Dermis blood vessel endothelial cell (primary cell): ENCODE measurements around the gene XKR8. TPM values are rescaled to one million over a fixed set of nuclear protein-coding genes. Genes with fewer than 3 reads are reported as not detected.

Experiments used
- DNase-seq: peaks from one replicate; pipeline ENCODE4 v3.0.0; 2010
- total RNA-seq: library from RNA; depleted of rRNA; stranded (reverse); fragments of >200 nt; gene quantifications from 2 replicates; pipeline ENCODE4 v1.2.3, GENCODE V29; 2014

Gene XKR8, protein sequence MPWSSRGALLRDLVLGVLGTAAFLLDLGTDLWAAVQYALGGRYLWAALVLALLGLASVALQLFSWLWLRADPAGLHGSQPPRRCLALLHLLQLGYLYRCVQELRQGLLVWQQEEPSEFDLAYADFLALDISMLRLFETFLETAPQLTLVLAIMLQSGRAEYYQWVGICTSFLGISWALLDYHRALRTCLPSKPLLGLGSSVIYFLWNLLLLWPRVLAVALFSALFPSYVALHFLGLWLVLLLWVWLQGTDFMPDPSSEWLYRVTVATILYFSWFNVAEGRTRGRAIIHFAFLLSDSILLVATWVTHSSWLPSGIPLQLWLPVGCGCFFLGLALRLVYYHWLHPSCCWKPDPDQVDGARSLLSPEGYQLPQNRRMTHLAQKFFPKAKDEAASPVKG
- total RNA-seq = 8.2 and 9.0 TPM in 2 replicates

DNA sequence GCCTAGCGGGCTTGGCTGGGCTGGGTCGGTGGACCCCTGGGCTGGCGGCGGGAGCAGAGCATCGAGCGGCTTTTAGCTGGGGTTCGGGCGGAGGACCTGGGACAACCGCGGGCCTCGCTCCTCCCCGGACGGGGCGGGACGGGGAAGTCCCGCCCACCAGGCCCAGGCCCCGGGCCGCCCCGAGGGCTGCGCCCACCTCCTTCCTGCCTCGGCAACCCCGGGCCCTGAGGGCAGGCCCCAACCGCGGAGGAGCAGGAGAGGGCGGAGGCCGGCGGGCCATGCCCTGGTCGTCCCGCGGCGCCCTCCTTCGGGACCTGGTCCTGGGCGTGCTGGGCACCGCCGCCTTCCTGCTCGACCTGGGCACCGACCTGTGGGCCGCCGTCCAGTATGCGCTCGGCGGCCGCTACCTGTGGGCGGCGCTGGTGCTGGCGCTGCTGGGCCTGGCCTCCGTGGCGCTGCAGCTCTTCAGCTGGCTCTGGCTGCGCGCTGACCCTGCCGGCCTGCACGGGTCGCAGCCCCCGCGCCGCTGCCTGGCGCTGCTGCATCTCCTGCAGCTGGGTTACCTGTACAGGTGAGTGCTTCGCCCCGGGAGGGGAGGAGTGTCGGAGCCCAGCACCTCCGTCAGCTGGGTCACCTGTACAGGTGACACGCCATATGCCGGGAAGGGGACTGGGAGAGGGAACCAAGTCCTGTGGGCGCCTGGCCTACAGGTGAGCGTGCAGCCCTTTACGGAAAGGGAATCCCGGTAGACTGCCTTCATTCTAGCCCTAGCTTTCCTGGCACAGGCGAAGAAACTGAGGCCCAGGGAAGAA, at the start of gene XKR8:
TSS of gene XKR8 (plus strand) at position 182 of the 812 bp plus-strand sequence. CDS start at position 279, 97 bp downstream.
- peak; percentile 79 for DNase-seq

DNA sequence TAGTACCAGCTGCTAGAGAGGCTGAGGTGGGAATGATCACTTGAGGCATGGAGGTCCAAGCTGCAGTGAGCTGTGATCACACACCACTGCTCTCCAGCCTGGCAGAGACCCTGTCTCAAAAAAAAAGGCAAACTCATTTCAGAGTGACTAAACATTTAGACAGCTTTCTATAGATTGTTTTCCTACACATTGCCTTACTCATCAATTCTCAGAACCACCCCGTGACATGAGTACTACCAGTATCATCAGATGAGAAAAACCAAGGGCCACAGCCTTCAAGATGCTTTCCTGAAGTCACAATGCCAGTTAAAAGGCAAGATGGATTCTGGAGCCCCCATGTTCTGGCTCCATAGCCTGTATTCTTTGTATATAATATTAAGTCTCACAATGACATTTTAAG, 47.3 kb upstream of the XKR8 start:
- no peak for DNase-seq

DNA sequence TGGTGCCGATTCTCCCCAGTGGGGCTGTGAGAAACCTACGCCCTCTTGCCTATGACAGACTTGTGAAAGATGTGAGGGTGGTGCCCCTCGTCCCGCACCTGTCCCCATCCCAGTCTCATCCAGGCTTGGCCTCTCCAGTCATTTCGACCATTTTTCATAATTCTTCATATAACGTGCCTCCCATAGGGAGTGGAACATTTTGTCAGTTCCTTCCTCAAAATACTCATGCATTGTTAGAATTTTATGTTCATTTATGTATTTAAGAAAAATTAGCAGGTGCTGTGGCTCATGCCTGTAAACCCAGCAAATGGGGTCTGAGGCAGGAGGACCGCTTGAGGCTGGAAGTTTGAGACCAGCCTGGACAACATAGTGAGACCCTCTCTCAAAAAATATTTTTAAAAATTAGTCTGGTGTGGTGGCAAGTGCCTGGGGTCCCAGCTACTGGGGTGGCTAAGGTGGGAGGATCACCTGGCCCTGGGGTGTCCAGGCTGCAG, 44.6 kb upstream of the XKR8 start:
- no peak for DNase-seq

DNA sequence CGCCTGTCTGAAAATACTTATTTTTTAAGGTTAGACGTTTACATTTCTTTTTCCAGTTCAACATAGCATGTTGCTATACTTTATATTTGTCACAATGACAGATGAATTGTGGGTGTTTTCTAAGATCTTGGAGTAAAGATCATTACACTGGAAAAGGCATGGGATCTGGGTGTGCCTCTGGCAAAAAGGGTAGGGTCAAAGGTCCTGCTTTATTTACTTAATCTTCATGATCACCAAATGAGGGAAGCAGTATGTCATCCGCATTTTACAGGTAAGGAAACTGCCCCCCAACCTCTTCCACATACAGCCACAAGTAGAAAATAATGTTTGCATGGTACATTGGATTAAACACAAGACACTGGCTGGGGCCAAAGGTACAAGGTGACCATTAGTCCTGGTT, 37.5 kb upstream of the XKR8 start:
- DNase-seq = no peak

DNA sequence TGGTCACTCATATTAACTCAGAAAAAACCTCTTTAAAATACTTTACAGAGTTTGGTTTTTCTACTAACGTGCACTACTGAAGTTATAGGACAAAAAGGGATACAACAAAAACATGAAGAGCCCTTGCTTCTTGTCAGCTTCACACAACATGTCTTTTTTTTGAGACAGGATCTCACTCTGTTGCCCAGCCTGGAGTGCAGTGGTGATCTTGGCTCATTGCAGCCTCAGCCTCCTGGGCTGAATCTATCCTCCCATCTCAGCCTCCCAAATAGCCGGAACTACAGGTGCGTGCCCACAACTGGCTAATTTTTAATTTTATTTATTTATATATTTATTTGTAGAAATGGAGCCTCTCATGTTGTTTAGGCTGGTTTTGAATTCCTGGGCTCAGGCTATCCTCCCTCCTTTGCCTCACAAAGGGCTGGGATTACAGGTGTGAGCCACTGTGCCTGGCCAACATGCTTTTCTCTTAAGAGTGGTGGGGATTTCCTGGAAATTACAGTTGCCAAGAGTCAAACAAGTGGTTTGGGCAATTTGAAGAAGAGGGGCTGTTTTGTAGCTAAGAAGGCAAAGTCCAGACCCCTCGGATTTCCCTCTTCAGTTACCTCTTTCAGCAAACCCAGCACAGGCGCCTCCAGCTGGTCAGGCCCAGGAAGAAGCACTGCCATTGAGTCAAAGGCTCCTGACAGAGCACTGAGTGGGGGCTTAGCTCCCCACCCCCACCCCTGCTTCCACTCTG, 31.4 kb upstream of the XKR8 start:
- DNase-seq = no peak

DNA sequence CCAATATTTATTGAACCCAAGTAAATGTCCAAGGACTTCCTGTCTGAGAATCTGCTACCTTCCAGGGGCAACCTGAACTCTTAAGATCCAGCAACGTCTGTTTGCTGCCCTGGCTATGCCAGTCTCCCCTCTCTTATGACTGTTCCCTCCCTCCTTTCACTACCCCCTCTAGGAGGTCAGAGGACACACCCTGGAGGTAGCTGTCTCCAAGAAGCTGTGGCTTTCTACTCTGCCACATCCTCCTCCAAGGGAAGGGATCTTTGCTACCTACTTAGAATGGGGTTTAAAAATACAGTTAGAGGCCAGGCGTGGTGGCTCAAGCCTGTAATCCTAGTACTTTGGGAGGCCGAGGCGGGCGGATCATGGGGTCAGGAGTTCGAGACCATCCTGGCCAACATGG, 28.6 kb upstream of the XKR8 start:
- DNase-seq = no peak

DNA sequence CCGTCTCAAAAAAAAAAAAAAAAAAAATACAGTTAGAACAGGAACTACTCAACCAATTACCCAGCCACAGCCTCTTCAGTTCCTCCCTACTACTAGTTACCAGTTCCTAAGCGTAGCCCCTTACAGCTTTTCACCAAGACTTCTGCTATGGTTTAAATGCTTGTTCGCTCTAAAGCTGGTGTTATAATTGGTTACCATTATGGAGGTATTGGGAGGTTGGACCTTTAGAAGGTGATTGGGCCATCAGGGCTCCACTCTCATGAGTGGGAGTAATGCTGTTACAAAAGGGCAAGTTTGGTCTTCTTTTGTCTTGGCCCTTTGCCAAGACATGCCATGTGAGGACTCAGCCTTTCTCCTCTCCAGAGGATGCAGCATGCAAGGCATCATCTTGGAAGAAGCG, 28.0 kb upstream of the XKR8 start:
- DNase-seq = no peak

DNA sequence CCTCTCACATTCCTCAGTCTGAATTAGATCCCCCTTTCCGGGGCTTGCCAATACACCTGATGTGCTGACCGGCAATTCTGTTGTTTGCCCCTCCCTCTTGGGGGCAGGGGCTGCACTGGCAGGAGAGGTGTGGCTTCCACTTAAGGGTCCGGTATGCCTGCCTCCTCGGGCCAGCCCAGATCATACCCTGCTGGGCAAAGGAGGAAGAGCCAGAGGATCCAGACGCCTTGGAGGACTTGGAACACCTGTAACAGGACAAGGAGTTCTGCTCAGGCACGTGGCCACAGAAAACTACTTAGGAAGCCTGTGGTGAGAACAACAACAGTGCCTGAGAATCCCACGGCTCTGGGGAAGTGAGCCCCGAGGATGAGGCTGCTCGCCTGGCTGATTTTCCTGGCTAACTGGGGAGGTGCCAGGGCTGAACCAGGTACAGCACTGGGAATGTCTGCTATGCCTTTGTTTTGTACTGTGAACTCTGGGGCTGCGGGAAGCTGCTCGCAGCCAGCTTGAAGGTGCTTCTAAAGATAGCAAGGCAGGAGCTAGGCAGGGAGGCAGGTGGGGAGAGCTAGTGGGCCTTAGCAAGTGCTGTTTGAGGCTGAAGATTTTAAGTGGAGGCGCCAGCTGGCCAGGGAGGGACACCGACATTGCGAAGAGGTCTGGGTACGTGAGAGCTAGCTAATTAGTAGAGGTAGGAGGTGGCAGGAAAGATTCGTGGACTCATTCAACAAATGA, 24.8 kb upstream of the XKR8 start, which contains the start of gene SMPDL3B:
TSS of gene SMPDL3B (plus strand) at position 183 of the 732 bp plus-strand sequence. CDS start at position 367, 184 bp downstream.
- peak; percentile 54 for DNase-seq

DNA sequence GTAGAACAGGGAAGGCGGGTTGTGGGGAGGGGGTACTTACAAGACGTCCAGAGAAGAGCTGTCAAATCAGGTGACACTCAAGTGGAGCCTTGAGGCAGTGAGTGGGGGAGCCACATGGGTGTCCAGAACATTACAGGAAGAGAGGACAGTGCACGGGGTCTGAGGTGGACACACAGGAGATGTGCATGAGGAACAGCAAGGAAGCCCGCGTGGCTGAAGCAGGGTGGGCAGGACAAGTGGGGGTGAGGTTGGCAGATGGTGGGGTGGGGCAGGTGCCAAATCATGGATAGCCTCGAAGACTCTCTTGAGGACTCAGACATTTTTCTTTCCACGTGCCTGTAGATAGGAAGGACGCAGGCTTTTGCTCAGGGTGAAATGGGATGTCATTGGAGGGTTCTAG, 24.1 kb upstream of the XKR8 start:
- DNase-seq = no peak

DNA sequence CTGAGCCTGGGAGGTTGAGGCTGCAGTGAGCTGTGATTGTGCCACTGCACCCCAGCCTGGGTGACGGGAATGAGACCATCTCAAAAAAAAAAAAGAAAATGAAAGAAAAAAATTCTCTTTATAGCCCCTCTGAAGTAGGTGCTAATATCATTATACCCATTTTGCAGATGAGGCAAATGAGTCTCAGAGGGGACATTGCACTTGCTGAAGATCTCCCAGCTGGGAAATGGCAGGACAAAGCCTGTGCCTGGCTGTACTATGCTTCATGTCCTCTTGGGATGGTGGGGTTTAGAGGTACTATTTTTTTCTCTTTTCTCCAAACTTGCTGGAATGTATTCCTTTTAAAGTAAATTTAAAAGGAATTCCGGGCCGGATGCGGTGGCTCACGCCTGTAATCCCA, 23.4 kb upstream of the XKR8 start:
- DNase-seq = no peak

DNA sequence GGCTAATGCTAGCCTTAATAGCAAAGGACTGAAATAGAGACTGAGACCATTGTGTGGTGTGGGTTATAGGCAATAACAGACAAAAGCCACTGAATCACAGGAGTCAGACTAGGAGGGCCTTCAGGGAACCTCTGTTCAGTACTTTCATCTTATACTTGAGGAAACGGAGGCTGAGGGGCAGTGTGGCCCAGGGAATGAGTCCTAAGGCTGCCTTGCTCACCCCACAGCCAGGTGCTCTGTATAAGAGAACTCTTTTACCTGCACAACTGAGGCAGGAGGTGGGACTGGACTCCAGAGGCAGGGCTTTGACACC, 22.3 kb upstream of the XKR8 start:
- DNase-seq = no peak

DNA sequence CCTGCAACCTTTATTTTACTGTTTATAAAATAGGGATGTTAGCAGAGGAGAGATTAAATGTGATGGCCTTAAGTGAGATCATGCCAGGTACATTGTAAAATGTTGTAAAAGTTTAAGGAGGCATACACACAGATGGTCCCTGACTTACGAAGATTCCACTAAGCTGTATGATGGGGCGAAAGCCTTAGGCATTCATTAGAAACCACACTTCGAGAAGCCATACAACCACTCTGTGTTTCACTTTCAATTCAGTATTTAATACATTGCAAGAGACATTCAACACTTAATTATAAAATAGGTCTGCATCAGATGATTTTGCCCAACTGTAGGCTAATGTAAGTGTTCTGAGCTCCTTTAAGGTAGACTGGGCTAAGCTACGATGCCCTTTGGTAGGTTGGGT, 21.3 kb upstream of the XKR8 start:
- DNase-seq = no peak

DNA sequence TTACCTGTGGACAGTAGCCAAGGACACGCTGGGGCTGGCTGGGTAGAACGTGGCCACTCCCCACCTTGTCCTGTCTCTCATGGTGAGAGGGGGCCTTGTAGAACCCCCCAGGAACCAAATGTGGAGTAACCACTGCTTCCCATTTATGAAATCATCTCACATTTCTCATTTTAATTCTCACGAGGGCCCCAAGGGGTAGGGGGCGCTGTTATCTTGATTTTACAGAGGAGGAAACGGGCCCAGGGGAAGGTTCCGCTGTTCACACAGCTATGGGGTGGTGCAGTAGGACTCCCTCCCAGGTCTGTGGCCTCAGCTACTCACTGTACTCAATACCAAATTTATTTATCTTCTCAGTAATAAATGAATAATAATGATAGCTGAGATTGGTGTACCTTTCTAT, 19.5 kb upstream of the XKR8 start:
- peak; percentile 68 for DNase-seq

DNA sequence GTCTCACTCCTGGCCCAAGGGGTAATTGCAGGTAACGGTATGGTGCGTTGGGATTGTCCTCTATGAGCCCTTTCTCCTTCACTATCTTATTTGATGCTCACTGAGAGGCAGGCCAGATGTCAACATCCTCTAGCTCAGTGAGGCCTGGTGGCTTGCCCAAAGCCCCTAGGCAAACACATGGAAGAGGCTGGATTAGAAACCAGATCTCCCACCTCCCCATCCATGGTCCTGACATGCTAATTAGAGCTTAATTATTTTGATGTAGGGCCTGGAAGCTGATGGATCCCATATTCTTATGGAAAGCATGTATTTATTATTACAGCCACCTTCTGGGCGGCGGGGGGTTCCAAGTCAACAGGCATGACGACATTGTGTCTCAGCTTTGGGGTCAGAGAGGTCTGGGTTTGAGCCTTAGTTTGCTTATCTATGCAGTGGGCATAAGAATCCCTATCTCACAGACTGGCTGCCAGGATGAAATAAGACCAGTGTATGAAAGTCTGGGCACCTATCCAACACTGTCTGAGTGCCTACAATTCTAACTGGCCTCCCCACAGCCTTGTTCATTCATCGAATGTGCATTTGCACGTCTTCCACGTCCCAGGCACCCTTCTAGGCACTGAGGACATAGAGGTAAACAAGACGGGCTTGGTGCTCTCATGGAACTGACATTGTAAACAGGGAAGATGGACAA, 18.8 kb upstream of the XKR8 start:
- DNase-seq = no peak

DNA sequence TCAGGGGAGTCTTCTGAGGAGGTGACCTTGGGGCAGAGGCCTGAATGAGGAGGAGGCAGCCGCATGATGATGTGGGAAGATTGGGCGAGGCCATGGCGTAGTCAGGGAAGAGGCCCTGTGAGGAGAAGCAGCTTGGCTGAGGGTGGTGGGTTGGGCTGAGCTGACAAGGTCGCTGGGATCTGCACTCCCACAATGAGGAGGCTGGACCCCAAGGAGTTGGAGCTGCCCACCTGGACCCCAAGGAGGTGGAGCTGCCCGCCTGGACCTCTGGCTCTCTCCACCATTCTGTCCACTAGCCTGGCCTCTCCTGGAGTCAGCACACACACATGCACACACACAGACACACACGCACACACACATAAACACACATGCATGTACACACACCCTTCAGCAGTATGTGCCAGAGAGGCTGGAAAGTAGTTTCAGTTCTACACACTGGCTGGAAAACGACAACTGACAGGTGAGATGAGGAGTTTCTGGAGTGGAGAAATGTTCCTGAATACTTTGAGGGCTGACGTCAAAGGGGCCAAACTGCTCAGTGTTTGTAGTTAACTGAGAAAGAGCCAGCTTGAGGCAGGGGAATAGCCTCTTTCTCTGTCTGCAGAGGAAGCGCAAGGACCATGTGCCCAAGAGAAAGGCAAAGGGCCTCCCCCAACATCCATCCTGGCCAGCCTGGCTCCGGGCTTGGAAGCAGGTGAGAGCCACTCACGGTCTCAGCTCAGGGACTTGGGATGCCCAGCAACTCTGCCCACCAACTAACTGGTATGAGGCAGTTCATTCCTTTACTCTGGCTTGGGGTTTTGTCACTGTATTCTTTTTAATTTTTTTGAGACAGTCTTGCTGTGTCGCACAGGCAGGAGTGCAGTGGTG, 17.9 kb upstream of the XKR8 start:
- DNase-seq = no peak

DNA sequence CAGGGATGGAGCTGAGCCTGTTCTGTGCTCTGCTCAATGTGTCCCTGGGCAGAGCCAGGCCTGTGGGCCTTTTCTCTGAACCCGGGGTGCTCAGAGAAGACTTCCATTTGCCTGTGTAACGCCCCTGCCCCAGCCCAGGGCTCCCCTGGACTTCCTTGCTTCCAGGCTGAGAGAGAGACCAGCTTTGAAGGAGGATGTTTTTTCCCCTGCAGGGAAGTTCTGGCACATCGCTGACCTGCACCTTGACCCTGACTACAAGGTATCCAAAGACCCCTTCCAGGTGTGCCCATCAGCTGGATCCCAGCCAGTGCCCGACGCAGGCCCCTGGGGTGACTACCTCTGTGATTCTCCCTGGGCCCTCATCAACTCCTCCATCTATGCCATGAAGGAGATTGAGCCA, 14.8 kb upstream of the XKR8 start:
- DNase-seq = no peak

DNA sequence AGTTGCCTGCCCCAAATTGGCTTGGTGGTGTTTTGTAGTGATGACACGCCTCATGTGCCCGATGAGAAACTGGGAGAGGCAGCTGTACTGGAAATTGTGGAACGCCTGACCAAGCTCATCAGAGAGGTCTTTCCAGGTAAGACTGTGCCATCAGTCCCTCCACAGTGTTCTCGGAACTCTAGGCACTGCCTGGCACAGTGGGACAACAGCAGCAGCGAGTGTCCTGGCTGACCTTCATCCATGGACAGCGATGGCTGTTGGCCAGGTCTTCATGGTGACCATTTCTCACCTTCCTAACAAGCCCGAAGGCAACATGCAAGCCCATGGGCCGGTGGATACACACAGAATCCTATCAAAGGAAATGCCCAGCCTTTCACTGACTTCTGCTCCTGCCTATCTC, 10.7 kb upstream of the XKR8 start:
- no peak for DNase-seq

DNA sequence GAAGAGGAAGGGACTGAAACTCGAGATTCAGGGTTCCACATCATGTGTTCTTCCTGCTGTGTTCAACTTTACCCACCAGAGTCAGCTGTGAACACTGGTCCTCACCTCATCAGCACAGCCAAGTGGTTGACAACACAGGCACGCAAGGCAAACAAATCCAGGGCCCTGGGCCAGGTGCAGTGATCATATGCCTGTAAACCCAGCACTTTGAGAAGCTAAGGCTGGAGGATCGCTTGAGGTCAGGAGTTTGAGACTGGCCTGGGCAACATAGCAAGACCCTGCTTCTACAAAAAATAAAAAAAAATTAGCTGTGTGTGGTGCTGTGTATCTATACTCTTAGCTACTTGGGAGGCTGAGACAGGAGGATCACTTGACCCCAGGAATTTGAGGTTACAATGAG, 8.4 kb upstream of the XKR8 start:
- no peak for DNase-seq

DNA sequence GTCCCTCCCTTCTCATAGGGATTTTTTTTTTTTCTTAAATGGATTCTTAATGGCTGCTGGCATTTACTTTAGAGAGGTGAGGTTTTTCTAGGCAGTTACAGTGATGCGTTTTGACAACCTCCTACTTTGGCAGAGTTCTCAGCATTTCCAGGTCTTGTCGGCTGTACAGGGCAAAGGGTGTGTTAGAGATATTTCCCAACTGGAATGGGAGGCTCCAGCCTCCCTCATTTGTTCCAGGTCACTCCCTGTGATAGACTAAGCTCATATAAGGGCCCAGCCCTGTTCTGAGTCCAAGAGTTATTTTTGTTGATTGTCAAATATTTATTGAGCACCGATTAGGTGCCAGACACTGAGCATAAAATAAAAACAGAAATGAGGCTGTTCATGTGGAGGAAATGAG, 7.6 kb upstream of the XKR8 start:
- DNase-seq = no peak

DNA sequence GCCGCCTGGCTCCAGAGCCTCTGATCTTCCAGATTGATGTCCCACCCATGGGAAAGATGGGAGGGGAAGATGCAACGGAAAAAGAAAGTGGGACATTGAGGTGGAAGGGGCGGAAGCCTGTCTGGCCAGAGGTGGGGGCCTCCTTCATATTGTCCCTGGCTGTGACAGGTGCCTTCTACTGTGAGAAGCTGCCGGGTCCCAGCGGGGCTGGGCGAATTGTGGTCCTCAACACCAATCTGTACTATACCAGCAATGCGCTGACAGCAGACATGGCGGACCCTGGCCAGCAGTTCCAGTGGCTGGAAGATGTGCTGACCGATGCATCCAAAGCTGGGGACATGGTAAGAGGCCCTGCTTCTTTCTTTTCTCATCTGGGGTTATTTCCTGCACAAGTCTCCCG, 5.6 kb upstream of the XKR8 start:
- DNase-seq = no peak

DNA sequence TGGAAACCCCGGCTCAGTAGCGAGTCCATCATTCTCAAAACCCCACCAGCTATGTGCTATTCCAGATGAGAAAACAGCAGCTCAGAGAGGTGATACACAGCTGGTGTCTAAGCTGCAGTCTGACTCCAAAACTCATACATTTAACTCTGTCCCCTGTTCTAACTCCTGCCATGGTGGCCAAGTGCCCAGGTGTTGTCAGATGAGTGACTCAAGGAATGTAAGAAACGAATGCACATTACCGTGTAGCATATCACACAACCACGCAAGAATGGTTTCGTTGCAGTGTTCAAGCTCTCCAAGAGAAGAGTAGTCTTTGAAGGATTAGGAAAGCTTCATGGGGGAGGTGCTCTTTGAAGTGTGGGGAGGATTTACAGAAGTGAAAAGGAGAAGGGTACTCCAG, 4.7 kb upstream of the XKR8 start:
- DNase-seq = no peak
